ENCODE results near the gene OGG1.

The OGG1 gene

GRCh38 chr3:9729419-9729818 is 20.3 kb upstream of the OGG1 start:
- no peak for DNase-seq

GRCh38 chr3:9730657-9731205 is 19.0 kb upstream of the OGG1 start:
- no peak for DNase-seq

- peak; percentile 91 for DNase-seq
These were observed 18.3 kb upstream of the OGG1 start, which contains the start of gene BRPF1 for GRCh38 chr3:9731206-9732079. Gene BRPF1, plus strand, starts transcription at chr3:9731735. Its CDS starts 2,406 bp downstream, at chr3:9734141.

- no peak for DNase-seq
These were observed 17.5 kb upstream of the OGG1 start for GRCh38 chr3:9732080-9732739.

- no peak for DNase-seq
These were observed 17.0 kb upstream of the OGG1 start for GRCh38 chr3:9732740-9733115.

- no peak for DNase-seq
These were observed 12.9 kb upstream of the OGG1 start for GRCh38 chr3:9736831-9737230.

- DNase-seq: no peak
These were observed 10.6 kb upstream of the OGG1 start for GRCh38 chr3:9739181-9739580.

GRCh38 chr3:9742560-9742959 is 7.2 kb upstream of the OGG1 start:
- DNase-seq: no peak

- no peak for DNase-seq
These were observed 6.2 kb upstream of the OGG1 start for GRCh38 chr3:9743548-9743947.

GRCh38 chr3:9744162-9744561 is 5.6 kb upstream of the OGG1 start:
- no peak for DNase-seq

GRCh38 chr3:9745521-9745920 is 4.2 kb upstream of the OGG1 start:
- no peak for DNase-seq

GRCh38 chr3:9746330-9746729 is 3.4 kb upstream of the OGG1 start:
- DNase-seq: no peak

- DNase-seq: no peak
These were observed 2.5 kb upstream of the OGG1 start for GRCh38 chr3:9747267-9747666.

- DNase-seq: no peak
These were observed 1.7 kb upstream of the OGG1 start for GRCh38 chr3:9748031-9748430.

- no peak for DNase-seq
These were observed 482 bp upstream of the OGG1 start for GRCh38 chr3:9749296-9749644.

- DNase-seq: no peak
These were observed 1.0 kb downstream of the OGG1 start for GRCh38 chr3:9750556-9751411.

GRCh38 chr3:9754678-9755077 is 4.9 kb downstream of the OGG1 start:
- DNase-seq: no peak

- DNase-seq: no peak
These were observed 7.7 kb downstream of the OGG1 start for GRCh38 chr3:9757427-9757826.

- DNase-seq: no peak
These were observed 11.2 kb downstream of the OGG1 start for GRCh38 chr3:9760779-9761505.

- no peak for DNase-seq
These were observed 12.2 kb downstream of the OGG1 start for GRCh38 chr3:9761919-9762318.

GRCh38 chr3:9762871-9763270 is 13.1 kb downstream of the OGG1 start:
- DNase-seq: no peak

- no peak for DNase-seq
These were observed 16.1 kb downstream of the OGG1 start for GRCh38 chr3:9765865-9766264.

GRCh38 chr3:9767418-9767817 is 17.7 kb downstream of the OGG1 start:
- DNase-seq: no peak
